ENCODE measurements around the gene LYPLAL1. TPM values are rescaled to one million over a fixed set of nuclear protein-coding genes. Genes with fewer than 3 reads are reported as not detected.

The LYPLAL1 gene
- total RNA-seq, 1 donor from 2014 or later: 33.2 TPM

DNA sequence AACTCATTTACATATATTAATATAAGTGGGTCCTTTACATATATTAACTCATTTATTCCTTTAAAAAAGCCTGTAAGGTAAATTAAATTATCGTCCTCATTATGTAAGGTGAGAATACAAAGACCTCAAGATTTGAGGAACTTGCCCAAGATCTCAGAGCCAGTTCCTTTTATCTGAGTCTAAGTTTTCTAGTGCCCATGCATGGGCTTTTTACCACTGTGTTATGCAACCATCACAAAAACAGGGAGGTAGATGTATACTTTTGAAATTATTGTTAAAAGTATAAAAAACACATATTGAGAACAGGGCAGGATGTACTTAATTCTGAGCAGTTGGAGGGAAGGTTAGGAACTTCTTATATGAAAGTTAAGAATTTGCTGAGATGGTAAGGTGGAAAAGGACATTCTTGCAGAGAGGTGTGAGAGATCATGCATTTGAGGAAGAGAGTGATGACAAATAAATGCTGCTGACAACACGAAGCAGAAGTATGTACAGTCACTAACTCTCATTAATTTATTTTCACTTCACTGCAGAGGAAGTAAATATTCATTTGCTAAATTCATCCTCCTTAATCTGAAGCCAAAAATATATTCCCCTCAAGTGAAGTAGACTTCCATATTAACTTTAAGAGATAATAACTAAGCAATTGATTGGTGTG lies 28.9 kb upstream of the LYPLAL1 start:
- H3K36me3 ChIP-seq: no peaks in the 10 kb centered on the region
- no peaks in the 10 kb centered on the region for H3K4me1 ChIP-seq
- TF ChIP-seq, protein P1, sequence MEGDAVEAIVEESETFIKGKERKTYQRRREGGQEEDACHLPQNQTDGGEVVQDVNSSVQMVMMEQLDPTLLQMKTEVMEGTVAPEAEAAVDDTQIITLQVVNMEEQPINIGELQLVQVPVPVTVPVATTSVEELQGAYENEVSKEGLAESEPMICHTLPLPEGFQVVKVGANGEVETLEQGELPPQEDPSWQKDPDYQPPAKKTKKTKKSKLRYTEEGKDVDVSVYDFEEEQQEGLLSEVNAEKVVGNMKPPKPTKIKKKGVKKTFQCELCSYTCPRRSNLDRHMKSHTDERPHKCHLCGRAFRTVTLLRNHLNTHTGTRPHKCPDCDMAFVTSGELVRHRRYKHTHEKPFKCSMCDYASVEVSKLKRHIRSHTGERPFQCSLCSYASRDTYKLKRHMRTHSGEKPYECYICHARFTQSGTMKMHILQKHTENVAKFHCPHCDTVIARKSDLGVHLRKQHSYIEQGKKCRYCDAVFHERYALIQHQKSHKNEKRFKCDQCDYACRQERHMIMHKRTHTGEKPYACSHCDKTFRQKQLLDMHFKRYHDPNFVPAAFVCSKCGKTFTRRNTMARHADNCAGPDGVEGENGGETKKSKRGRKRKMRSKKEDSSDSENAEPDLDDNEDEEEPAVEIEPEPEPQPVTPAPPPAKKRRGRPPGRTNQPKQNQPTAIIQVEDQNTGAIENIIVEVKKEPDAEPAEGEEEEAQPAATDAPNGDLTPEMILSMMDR (IDR thresholded peaks at IDR 0.05): no peak
- intact Hi-C loops (cut with DNase I): no loop called here
- DNase-seq: no peak
- H3K4me3 ChIP-seq: no peak overlapping the region
- no peak overlapping the region for H3K27ac ChIP-seq
- H3K9me3 ChIP-seq: no peaks in the 10 kb centered on the region
- no peaks in the 10 kb centered on the region for H3K27me3 ChIP-seq
- no peak for ATAC-seq

DNA sequence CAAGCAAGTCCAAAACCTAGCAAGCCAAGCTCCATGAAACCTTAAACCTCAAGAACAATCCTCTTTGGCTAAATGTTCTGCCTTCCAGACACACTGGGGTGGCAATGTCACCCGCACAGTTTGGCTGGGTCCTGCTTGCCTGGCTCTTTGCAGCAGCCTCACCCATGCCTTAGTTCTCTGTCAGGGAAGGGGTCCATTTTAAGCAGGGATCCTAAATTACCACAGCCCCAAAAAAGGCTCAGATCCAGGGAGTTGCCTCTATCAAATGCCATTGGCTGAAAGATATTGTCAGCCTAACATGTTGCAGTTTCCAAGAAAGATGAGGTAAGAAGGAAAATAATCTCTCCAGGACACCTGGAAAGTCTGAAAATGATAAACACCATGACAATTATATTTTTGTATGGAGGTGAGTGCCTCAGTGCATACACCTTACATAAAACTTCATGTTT lies 26.1 kb upstream of the LYPLAL1 start:
- no peak overlapping the region for H3K27ac ChIP-seq
- H3K36me3 ChIP-seq: no peaks in the 10 kb centered on the region
- intact Hi-C loops (cut with DNase I): no loop called here
- no peak overlapping the region for H3K4me3 ChIP-seq
- no peaks in the 10 kb centered on the region for H3K4me1 ChIP-seq
- TF ChIP-seq, protein P1 (IDR thresholded peaks at IDR 0.05): no peak
- no peaks in the 10 kb centered on the region for H3K9me3 ChIP-seq
- no peaks in the 10 kb centered on the region for H3K27me3 ChIP-seq
- ATAC-seq: no peak
- DNase-seq: no peak

DNA sequence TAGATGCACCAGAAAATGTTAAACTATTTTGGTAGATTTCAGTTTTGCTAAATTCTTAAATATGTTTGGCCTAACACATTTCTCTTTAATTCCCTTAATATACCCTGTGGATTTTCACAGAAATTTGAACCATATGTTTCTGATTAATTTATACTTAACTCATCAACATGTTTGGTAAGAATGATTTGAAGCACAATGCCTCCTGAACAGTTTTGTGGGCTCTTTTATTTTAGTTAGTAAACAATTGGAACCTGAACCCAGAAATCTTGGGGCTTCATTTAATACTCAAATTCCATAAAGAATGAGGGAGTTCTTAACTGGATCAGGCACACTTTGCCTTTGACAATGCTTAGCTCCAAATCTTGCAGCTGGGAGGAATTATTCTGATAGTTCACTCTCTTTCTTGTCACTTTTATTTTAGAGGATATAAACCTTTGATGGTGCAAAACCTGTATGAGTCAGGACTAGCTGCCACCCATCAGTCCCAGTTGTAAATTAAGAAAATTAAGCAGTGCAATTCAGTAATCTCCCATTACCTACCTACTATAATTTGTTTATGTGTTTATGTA lies 24.6 kb upstream of the LYPLAL1 start:
- TF ChIP-seq, protein P1 (IDR thresholded peaks at IDR 0.05): no peak
- no peaks in the 10 kb centered on the region for H3K9me3 ChIP-seq
- no peaks in the 10 kb centered on the region for H3K4me1 ChIP-seq
- H3K27ac ChIP-seq: no peak overlapping the region
- intact Hi-C loops (cut with DNase I): no loop called here
- no peaks in the 10 kb centered on the region for H3K36me3 ChIP-seq
- no peak overlapping the region for H3K4me3 ChIP-seq
- DNase-seq (no peak), ATAC-seq (no peak)
- no peaks in the 10 kb centered on the region for H3K27me3 ChIP-seq

DNA sequence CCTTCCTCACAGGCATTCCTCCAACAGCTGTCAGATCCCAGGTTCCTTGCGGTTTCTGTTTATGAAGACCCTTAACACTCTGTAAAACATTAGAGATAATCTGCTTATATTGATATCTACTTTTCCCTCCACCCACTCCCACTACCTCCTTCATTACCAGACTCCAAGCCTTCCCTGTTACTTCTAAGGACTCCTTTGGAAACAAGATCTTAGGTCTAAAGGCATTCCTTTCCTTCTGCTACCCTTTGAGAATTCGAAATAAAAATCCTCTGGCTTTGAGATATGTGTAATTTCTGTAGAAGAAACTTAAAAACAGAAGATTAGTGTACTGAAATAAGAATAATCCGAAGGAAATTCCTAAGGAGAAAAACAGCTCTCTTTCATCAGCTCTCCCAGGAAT lies 23.7 kb upstream of the LYPLAL1 start:
- TF ChIP-seq, protein P1 (IDR thresholded peaks at IDR 0.05): no peak
- intact Hi-C loops (cut with DNase I): no loop called here
- no peak for ATAC-seq

DNA sequence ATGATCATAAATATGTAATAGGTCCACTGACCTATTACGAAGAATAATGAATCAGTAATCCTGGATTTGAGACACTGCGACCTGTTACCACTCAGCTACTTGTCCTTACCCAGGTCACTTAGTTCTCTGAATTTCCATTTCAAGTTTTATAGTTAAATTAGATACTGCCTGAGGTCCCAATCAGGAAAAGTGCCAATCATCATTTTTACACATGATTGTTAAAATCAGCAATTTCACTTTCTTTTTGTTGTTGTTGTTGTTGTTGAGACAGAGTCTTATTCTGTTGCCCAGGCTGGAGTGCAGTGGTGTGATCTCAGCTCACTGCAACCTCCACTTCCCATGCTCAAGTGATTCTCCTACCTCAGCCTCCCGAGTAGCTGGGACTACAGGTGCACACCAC lies 22.8 kb upstream of the LYPLAL1 start:
- Histone ChIP-seq H3K27me3 (no peaks in the 10 kb centered on the region), H3K36me3 (no peaks in the 10 kb centered on the region), H3K4me1 (no peaks in the 10 kb centered on the region), H3K27ac (no peak overlapping the region), H3K9me3 (no peaks in the 10 kb centered on the region), H3K4me3 (no peak overlapping the region)
- intact Hi-C loops (cut with DNase I): no loop called here
- TF ChIP-seq, protein P1 (IDR thresholded peaks at IDR 0.05): no peak
- ATAC-seq (no peak), DNase-seq (no peak)

More for the DNA sequence above, 23.7 kb upstream of the LYPLAL1 start:
- no peak for DNase-seq
- Histone ChIP-seq H3K4me3 (no peak overlapping the region), H3K27me3 (no peaks in the 10 kb centered on the region), H3K9me3 (no peaks in the 10 kb centered on the region), H3K36me3 (no peaks in the 10 kb centered on the region), H3K4me1 (no peaks in the 10 kb centered on the region), H3K27ac (no peak overlapping the region)

Measured in upper lobe of right lung (tissue), 1 donor.